NCI-H446 (cell line): ENCODE measurements around the gene DNAI4.

Experiments used
- DNase-seq, 2 experiments: peaks; one replicate each; lab custom pipeline; 2025; lab: John Stamatoyannopoulos, UW

DNAI4 gene

DNA sequence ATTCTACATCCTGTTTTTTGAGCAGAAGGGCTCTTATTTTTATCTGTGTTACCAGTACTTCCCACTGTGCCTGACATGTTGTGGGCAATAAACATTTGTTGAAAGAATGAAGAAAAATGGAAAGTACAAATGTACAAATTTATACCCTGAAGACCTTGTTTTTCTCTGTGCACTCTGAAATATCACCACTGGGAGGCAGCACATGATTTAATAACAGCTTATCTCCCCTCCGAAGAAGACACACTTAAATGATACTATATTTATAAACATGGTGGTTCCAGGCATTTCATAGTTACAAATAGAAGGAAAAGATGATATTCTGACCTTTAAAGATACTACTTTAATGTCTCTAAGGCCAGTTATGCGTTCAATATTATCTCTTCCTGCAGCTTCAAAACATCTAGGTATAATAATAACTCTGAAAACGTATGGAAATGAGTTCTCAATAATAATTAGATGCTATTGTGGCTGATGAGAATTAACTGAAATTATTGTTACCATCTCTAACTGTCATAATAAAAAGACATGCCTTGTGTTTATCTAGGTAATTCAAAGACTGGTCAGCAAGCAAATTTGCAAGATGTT is 159.6 kb downstream of the DNAI4 start:
- peak; percentile 26 to 56 for DNase-seq
